ENCODE data around the gene APOL5. TPM values are rescaled to one million over a fixed set of nuclear protein-coding genes. Genes with fewer than 3 reads are reported as not detected.

Gene APOL5
- total RNA-seq, 1 experiment from 2014 or later: not detected

DNA sequence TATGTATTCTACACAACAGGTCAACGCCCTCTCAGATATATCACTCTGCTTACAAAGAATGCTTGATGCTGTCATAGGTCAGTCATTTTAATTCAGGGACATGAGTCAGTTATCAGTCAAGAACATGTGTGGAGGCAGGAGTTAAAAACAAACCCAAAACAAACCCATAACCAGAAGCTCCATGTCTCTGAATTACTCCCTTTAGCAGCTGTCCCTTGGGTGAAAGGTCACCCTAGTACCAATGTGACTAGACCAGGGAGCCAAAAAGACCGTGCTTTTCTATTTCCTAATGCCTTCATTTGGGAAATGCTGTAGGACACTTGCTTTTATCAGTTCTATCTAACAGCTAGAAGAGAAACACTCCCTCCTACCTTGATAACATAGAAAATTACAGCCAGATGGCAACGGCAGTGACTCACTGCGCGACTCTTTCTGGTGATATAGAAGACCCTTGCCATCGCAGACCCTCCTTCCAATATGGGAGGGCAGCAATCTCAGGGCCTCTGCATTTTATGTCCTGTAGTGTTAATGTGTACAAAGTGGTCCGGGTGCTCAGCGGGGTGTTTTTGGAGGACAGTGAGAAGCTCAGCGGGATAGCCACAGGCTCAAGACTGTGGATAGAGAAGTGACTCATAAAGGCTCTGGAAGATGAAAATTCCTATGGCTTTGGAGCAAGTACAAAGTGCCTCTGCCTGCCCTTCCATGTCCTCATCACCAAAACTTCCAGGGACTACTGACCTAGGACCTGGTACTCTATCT, 24.8 kb downstream of the APOL5 start:
- TF ChIP-seq, protein P1, sequence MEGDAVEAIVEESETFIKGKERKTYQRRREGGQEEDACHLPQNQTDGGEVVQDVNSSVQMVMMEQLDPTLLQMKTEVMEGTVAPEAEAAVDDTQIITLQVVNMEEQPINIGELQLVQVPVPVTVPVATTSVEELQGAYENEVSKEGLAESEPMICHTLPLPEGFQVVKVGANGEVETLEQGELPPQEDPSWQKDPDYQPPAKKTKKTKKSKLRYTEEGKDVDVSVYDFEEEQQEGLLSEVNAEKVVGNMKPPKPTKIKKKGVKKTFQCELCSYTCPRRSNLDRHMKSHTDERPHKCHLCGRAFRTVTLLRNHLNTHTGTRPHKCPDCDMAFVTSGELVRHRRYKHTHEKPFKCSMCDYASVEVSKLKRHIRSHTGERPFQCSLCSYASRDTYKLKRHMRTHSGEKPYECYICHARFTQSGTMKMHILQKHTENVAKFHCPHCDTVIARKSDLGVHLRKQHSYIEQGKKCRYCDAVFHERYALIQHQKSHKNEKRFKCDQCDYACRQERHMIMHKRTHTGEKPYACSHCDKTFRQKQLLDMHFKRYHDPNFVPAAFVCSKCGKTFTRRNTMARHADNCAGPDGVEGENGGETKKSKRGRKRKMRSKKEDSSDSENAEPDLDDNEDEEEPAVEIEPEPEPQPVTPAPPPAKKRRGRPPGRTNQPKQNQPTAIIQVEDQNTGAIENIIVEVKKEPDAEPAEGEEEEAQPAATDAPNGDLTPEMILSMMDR (IDR thresholded peaks at IDR 0.05; ENCODE audit: unreplicated experiment): no peak
- Mint-ChIP-seq H3K27me3 (ENCODE audit: insufficient read depth, unreplicated experiment) (no peaks in the 10 kb centered on the region), H3K9me3 (ENCODE audit: unreplicated experiment) (no peaks in the 10 kb centered on the region), H3K36me3 (ENCODE audit: insufficient read depth, unreplicated experiment) (peaks cover 83% of the 10 kb centered on the region), H3K4me3 (ENCODE audit: unreplicated experiment) (no peak overlapping the region), H3K27ac (ENCODE audit: low read depth, unreplicated experiment) (no peak overlapping the region), H3K4me1 (ENCODE audit: insufficient read depth, unreplicated experiment) (no peaks in the 10 kb centered on the region)
- BruUV-seq (replicated peaks): no TSS peak
- CTCF ChIA-PET: interaction anchor here (0.6 to 1.0 kb wide), 3 partner anchors 98 to 116 kb away, joined by 3 to 5 read pairs (median 3); no protein-coding TSS in a partner anchor
- DNase-seq (ENCODE audit: unreplicated experiment): peak; percentile 22
- POLR2A ChIA-PET: interaction anchor here (1.5 to 1.7 kb wide), 2 partner anchors 9 to 13 kb away, joined by 3 to 8 read pairs; no protein-coding TSS in a partner anchor
- intact Hi-C loops (cut with micrococcal nuclease): loop anchor here (10.0 kb wide), 1 partner anchor 118 kb away; no protein-coding TSS in a partner anchor

DNA sequence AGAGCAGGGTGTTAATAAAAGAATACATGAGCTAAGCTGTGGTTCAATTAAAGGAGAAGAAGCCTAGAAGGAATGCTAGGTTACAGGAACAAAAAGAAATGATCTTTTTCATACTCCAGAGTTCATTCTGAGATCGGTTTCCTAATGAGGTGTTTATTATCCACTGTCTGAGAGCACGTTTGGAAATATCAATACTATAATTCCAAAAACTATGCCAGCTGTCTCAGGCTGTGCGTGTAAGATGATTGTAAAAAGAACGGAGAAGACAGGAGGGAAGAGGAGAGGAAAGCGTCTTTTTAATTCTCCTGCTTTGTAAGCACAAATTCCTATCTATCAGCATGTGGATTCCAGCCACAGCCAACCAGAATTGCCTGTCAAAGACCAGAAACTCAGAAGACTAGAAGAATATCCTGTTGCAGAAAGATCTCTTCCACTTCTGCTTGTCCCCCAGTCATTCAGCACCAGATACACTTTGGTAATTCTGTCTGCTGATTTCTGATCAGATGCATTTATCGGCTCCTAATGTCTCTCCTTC, 25.7 kb downstream of the APOL5 start:
- BruUV-seq (replicated peaks): no TSS peak
- H3K27me3 Mint-ChIP-seq (ENCODE audit: insufficient read depth, unreplicated experiment): no peaks in the 10 kb centered on the region

DNA sequence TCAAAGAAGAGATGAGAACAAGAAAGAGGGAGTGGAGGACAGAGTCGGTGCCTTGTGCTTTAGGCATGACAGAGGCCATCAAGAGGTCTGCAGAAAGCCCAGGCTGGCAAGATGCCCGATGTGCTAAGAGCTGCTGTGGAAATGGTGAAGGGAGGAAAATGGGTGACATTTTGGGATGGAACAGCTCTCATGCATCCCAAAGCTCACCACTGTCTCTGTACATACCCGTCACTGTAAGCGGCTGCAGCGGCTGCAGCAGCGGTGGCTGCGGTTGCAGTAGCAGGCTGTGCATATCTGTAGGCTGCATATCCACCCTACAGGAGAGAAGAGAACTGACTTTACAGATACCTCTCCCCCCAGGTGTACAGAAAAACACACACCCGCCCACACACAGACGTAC, 28.6 kb downstream of the APOL5 start:
- TF ChIP-seq, protein P1 (IDR thresholded peaks at IDR 0.05; ENCODE audit: unreplicated experiment): no peak
- BruUV-seq (replicated peaks): no TSS peak
- intact Hi-C loops (cut with micrococcal nuclease): loop anchor here (10.0 kb wide), 1 partner anchor 121 kb away; no protein-coding TSS in a partner anchor
- ChIA-PET POLR2A (interaction anchor here (0.6 to 1.0 kb wide), 3 partner anchors 20 to 730 kb away, joined by 3 to 4 read pairs (median 3); no protein-coding TSS in a partner anchor), CTCF (no interaction called here)
- H3K9me3 Mint-ChIP-seq (ENCODE audit: unreplicated experiment): no peaks in the 10 kb centered on the region
- peaks cover 73% of the 10 kb centered on the region for H3K36me3 Mint-ChIP-seq (ENCODE audit: insufficient read depth, unreplicated experiment)
- no peak for DNase-seq (ENCODE audit: unreplicated experiment)
- no peaks in the 10 kb centered on the region for H3K4me1 Mint-ChIP-seq (ENCODE audit: insufficient read depth, unreplicated experiment)
- no peaks in the 10 kb centered on the region for H3K27me3 Mint-ChIP-seq (ENCODE audit: insufficient read depth, unreplicated experiment)
- no peak overlapping the region for H3K27ac Mint-ChIP-seq (ENCODE audit: low read depth, unreplicated experiment)
- H3K4me3 Mint-ChIP-seq (ENCODE audit: unreplicated experiment): no peak overlapping the region

More for the DNA sequence above, 25.7 kb downstream of the APOL5 start:
- ChIA-PET CTCF (interaction anchor here (0.6 kb wide), 2 partner anchors 14 to 98 kb away, joined by 3 read pairs; no protein-coding TSS in a partner anchor), POLR2A (no interaction called here)
- Mint-ChIP-seq H3K4me3 (ENCODE audit: unreplicated experiment) (no peak overlapping the region), H3K9me3 (ENCODE audit: unreplicated experiment) (no peaks in the 10 kb centered on the region), H3K4me1 (ENCODE audit: insufficient read depth, unreplicated experiment) (no peaks in the 10 kb centered on the region), H3K36me3 (ENCODE audit: insufficient read depth, unreplicated experiment) (peaks cover 83% of the 10 kb centered on the region), H3K27ac (ENCODE audit: low read depth, unreplicated experiment) (no peak overlapping the region)
- TF ChIP-seq, protein P1 (IDR thresholded peaks at IDR 0.05; ENCODE audit: unreplicated experiment): no peak
- no peak for DNase-seq (ENCODE audit: unreplicated experiment)
- intact Hi-C loops (cut with micrococcal nuclease): loop anchor here (10.0 kb wide), 1 partner anchor 119 kb away; no protein-coding TSS in a partner anchor
